H9 (cell line): ENCODE results near the gene CCM2L. TPM values are rescaled to one million over a fixed set of nuclear protein-coding genes. Genes with fewer than 3 reads are reported as not detected.

ENCODE experiments used
- DNase-seq: peaks from one replicate; pipeline ENCODE4 v3.0.0-alpha.2; 2017
- H2AFZ ChIP-seq: one replicate; pipeline ENCODE4 v1.6.1; 2013; ENCODE audit warnings: mild to moderate bottlenecking, low read length, control low read depth, moderate library complexity
- H2AK5ac ChIP-seq: 2 replicates; pipeline ENCODE4 v1.6.1; 2013; ENCODE audit warnings: low read length, control low read depth, mixed read lengths; ENCODE audit not compliant: insufficient read length
- H2BK120ac ChIP-seq: one replicate; pipeline ENCODE4 v1.6.1; 2013; ENCODE audit warnings: low read depth, mild to moderate bottlenecking, low read length, control low read depth, inconsistent platforms; ENCODE audit not compliant: poor library complexity, severe bottlenecking
- H2BK12ac ChIP-seq: 2 replicates; pipeline ENCODE4 v1.6.1; 2013; ENCODE audit warnings: low read length, control low read depth, mixed read lengths, low read depth; ENCODE audit not compliant: insufficient read length
- H2BK15ac ChIP-seq: 2 replicates; pipeline ENCODE4 v1.6.1; 2013; ENCODE audit warnings: low read depth, low read length, control low read depth
- H2BK20ac ChIP-seq: one replicate; pipeline ENCODE4 v1.6.1; 2013; ENCODE audit warnings: low read depth, mild to moderate bottlenecking, low read length, control low read depth, inconsistent platforms; ENCODE audit not compliant: poor library complexity, severe bottlenecking
- H2BK5ac ChIP-seq: 2 replicates; pipeline ENCODE4 v1.6.1; 2013; ENCODE audit warnings: low read length, control low read depth, mixed read lengths; ENCODE audit not compliant: insufficient read length
- H3K14ac ChIP-seq: 2 replicates; pipeline ENCODE4 v1.6.1; 2013; ENCODE audit warnings: low read length, control low read depth; ENCODE audit not compliant: insufficient read depth
- H3K18ac ChIP-seq: 2 replicates; pipeline ENCODE4 v1.6.1; 2013; ENCODE audit warnings: low read depth, mild to moderate bottlenecking, mixed read lengths, low read length, control low read depth; ENCODE audit not compliant: insufficient read length
- H3K23ac ChIP-seq: 2 replicates; pipeline ENCODE4 v1.6.1; 2013; ENCODE audit warnings: low read length, control low read depth, mixed read lengths, low read depth; ENCODE audit not compliant: insufficient read length
- H3K23me2 ChIP-seq: 2 replicates; pipeline ENCODE4 v1.6.1; 2013; ENCODE audit warnings: low read depth, mild to moderate bottlenecking, mixed read lengths, low read length, control low read depth; ENCODE audit not compliant: insufficient read length, poor library complexity, severe bottlenecking
- H3K27ac ChIP-seq: 2 replicates; pipeline ENCODE4 v1.5.1; 2013; ENCODE audit warnings: low read length, control low read depth, mixed read lengths, low read depth; ENCODE audit not compliant: insufficient read length
- H3K27me3 ChIP-seq: 2 replicates; pipeline ENCODE4 v1.6.1; 2013; ENCODE audit warnings: low read length, control low read depth, inconsistent platforms; ENCODE audit not compliant: insufficient read depth
- H3K4ac ChIP-seq: 2 replicates; pipeline ENCODE4 v1.6.1; 2013; ENCODE audit warnings: low read depth, mild to moderate bottlenecking, control low read depth, inconsistent platforms, low read length, moderate library complexity
- H3K4me1 ChIP-seq: 2 replicates; pipeline ENCODE4 v1.6.1; 2013; ENCODE audit warnings: low read length, control low read depth, inconsistent platforms; ENCODE audit not compliant: insufficient read depth
- H3K4me2 ChIP-seq: 2 replicates; pipeline ENCODE4 v1.6.1; 2013; ENCODE audit warnings: low read length, control low read depth, mixed read lengths; ENCODE audit not compliant: insufficient read length, insufficient read depth
- H3K56ac ChIP-seq: 2 replicates; pipeline ENCODE4 v1.6.1; 2013; ENCODE audit warnings: low read depth, mild to moderate bottlenecking, mixed read lengths, low read length, control low read depth; ENCODE audit not compliant: insufficient read length
- H3K79me1 ChIP-seq: 2 replicates; pipeline ENCODE4 v1.6.1; 2013; ENCODE audit warnings: low read depth, mild to moderate bottlenecking, moderate library complexity, low read length, control low read depth, inconsistent platforms; ENCODE audit not compliant: insufficient read depth, poor library complexity, severe bottlenecking
- H3K79me2 ChIP-seq: 2 replicates; pipeline ENCODE4 v1.6.1; 2013; ENCODE audit warnings: low read length, control low read depth, inconsistent platforms; ENCODE audit not compliant: insufficient read depth
- H3K9ac ChIP-seq: 2 replicates; pipeline ENCODE4 v1.6.1; 2013; ENCODE audit warnings: low read length, control low read depth, mixed read lengths; ENCODE audit not compliant: insufficient read length; ENCODE audit errors: extremely low read depth
- H3K9me3 ChIP-seq: one replicate; pipeline ENCODE4 v1.6.1; 2013; ENCODE audit warnings: low read depth, low read length, inconsistent platforms; ENCODE audit not compliant: control insufficient read depth
- H3T11ph ChIP-seq: one replicate; pipeline ENCODE4 v1.6.1; 2013; ENCODE audit warnings: mild to moderate bottlenecking, low read length, control low read depth, inconsistent platforms
- H4K20me1 ChIP-seq: one replicate; pipeline ENCODE4 v1.6.1; 2013; ENCODE audit not compliant: control insufficient read depth, insufficient read length, insufficient read depth
- H4K5ac ChIP-seq: 2 replicates; pipeline ENCODE4 v1.6.1; 2013; ENCODE audit warnings: low read depth, mild to moderate bottlenecking, mixed read lengths, low read length, control low read depth; ENCODE audit not compliant: insufficient read length
- H4K8ac ChIP-seq: replicated peaks from 2 replicates; pipeline ENCODE4 v1.6.1; 2013; ENCODE audit warnings: low read length, control low read depth, mixed read lengths, low read depth; ENCODE audit not compliant: insufficient read length
- H4K91ac ChIP-seq: 2 replicates; pipeline ENCODE4 v1.6.1; 2013; ENCODE audit warnings: low read depth, mild to moderate bottlenecking, moderate library complexity, mixed read lengths, low read length, control low read depth; ENCODE audit not compliant: insufficient read length
- H3K27ac Mint-ChIP-seq, 3 experiments: 2 replicates in 2 of 3; 3 replicates in 1 of 3; pipeline ENCODE4 v1.8.0; 2020 to 2021; ENCODE audit warnings: mixed read lengths in 3 of 3, mild to moderate bottlenecking in 1 of 3, moderate library complexity in 1 of 3
- H3K27me3 Mint-ChIP-seq: 2 replicates; pipeline ENCODE4 v1.8.0; 2021; ENCODE audit warnings: low read depth, mild to moderate bottlenecking, moderate library complexity, mixed read lengths
- H3K36me3 Mint-ChIP-seq, 3 experiments: 2 replicates in 2 of 3; 3 replicates in 1 of 3; pipeline ENCODE4 v1.8.0; 2020 to 2021; ENCODE audit warnings: low read depth in 3 of 3, mixed read lengths in 3 of 3; ENCODE audit not compliant: insufficient read depth in 1 of 3
- H3K4me1 Mint-ChIP-seq, 2 experiments: 2 replicates each; pipeline ENCODE4 v1.8.0; 2020; ENCODE audit warnings: mixed read lengths in 2 of 2
- H3K4me3 Mint-ChIP-seq, 2 experiments: 2 replicates in 1 of 2; 3 replicates in 1 of 2; pipeline ENCODE4 v1.8.0; 2020 to 2021; ENCODE audit warnings: mild to moderate bottlenecking in 2 of 2, mixed read lengths in 2 of 2, moderate library complexity in 1 of 2
- H3K9me3 Mint-ChIP-seq, 2 experiments: 2 replicates in 1 of 2; 3 replicates in 1 of 2; pipeline ENCODE4 v1.8.0; 2020; ENCODE audit warnings: mild to moderate bottlenecking in 2 of 2, mixed read lengths in 2 of 2, moderate library complexity in 1 of 2
- CTCF ChIP-seq: fragments of 200-600 bp; sonication (generic); conservative IDR thresholded peaks from 3 replicates; pipeline ENCODE4 v1.8.0; 2021; ENCODE audit warnings: antibody characterized with exemption, mild to moderate bottlenecking
- WGBS: extraction: QIAGEN DNeasy Blood & Tissue Kit; methylation state at CpG from one replicate; pipeline ENCODE4 v1.1.7; 2013; ENCODE audit warnings: missing lambda C conversion rate, low lambda C conversion rate, mixed read lengths; ENCODE audit not compliant: insufficient read length; ENCODE audit errors: extremely low coverage; 5-methylcytosine and 5-hydroxymethylcytosine counted together
- total RNA-seq: library from RNA; stranded (reverse); gene quantifications from 2 replicates; pipeline ENCODE4 v1.2.1, GENCODE V29; 2021

Gene CCM2L
- total RNA-seq, 1 experiment from 2014 or later: 4.6 TPM

GRCh38 chr20:32080783-32081182, 70.5 kb downstream of the CCM2L start:
- Histone ChIP-seq H3K56ac (no peak overlapping the region), H4K5ac (no peak overlapping the region), H2AK5ac (no peak overlapping the region), H2BK15ac (no peak overlapping the region), H4K91ac (no peak overlapping the region), H3K27me3 (no peaks in the 10 kb centered on the region), H3K9me3 (no peaks in the 10 kb centered on the region), H3K14ac (no peak overlapping the region), H3K23ac (no peak overlapping the region), H2BK120ac (no peak overlapping the region), H3K27ac (no peak overlapping the region), H4K20me1 (no peaks in the 10 kb centered on the region), H3K4ac (no peak overlapping the region), H3K79me2 (no peaks in the 10 kb centered on the region), H3K18ac (no peak overlapping the region), H3K9ac (no peak overlapping the region), H2BK20ac (no peak overlapping the region), H3K23me2 (no peaks in the 10 kb centered on the region), H3K79me1 (no peaks in the 10 kb centered on the region), H2BK5ac (no peak overlapping the region), H3K4me1 (no peaks in the 10 kb centered on the region), H2BK12ac (no peak overlapping the region), H2AFZ (no peak overlapping the region), H3T11ph (no peak overlapping the region), H4K8ac (no peak overlapping the region), H3K4me2 (no peak overlapping the region)
- Mint-ChIP-seq H3K36me3 (no peaks in the 10 kb centered on the region; a peak in 1 of 7 replicates), H3K27ac (no peak overlapping the region; a peak in 1 of 7 replicates), H3K9me3 (no peaks in the 10 kb centered on the region), H3K4me1 (peaks cover 8 to 13% of the 10 kb centered on the region in 2 experiments; a peak in 3 of 4 replicates), H3K4me3 (no peak overlapping the region), H3K27me3 (peaks cover 18% of the 10 kb centered on the region)
- no peak for TF ChIP-seq CTCF
- no peak for DNase-seq
- WGBS: no CpG with 5 or more reads among the region's 3 CpGs

Other genes with a start within 250 kb of the CCM2L start
- gene MYLK2, start 191.1 kb upstream of the CCM2L start, total RNA-seq: 0.57 and 0.74 TPM in 2 replicates
- 0.22 TPM in 1 of 2 replicates, not detected in the other for gene FOXS1, start 164.8 kb upstream of the CCM2L start, total RNA-seq
- gene DUSP15, start 139.9 kb upstream of the CCM2L start, total RNA-seq: 5.6 and 6.7 TPM in 2 replicates
- 0.13 and 0.20 TPM in 2 replicates for gene TTLL9, start 139.8 kb upstream of the CCM2L start, total RNA-seq
- gene PDRG1, start 58.4 kb upstream of the CCM2L start, total RNA-seq: 31.1 and 32.2 TPM in 2 replicates
- 1.3 and 1.5 TPM in 2 replicates for gene XKR7, start 42.3 kb upstream of the CCM2L start, total RNA-seq
- 1.7 and 1.8 TPM in 2 replicates for gene HCK, start 41.8 kb downstream of the CCM2L start, total RNA-seq
- gene TM9SF4, start 99.3 kb downstream of the CCM2L start, total RNA-seq: 59.4 and 62.3 TPM in 2 replicates
- 42.8 and 44.4 TPM in 2 replicates for gene PLAGL2, start 197.3 kb downstream of the CCM2L start, total RNA-seq
- gene POFUT1, start 197.4 kb downstream of the CCM2L start, total RNA-seq: 39.0 and 41.2 TPM in 2 replicates